HCT116 (cell line): ENCODE data around the gene PLCB1.

Experiments
- CBX3 ChIP-seq: IDR thresholded peaks from 2 replicates; pipeline ENCODE4 v1.6.1; 2012; ENCODE audit warnings: low read depth
- CEBPB ChIP-seq: IDR thresholded peaks from 2 replicates; pipeline ENCODE4 v1.6.1; 2012; ENCODE audit warnings: low read depth
- CTCF ChIP-seq, 3 experiments: fragments of 200-600 bp in 1 of 3; sonication (generic) in 1 of 3; IDR thresholded peaks in 2 of 3; conservative IDR thresholded peaks in 1 of 3; 2 replicates each; pipeline ENCODE4 v1.5.1; 2012 to 2017; ENCODE audit warnings: low read depth in 2 of 3, low read length in 2 of 3, antibody characterized with exemption in 1 of 3, borderline replicate concordance in 1 of 3, control low read depth in 1 of 3, mild to moderate bottlenecking in 1 of 3, mixed read lengths in 1 of 3, mixed run types in 1 of 3, moderate library complexity in 1 of 3; ENCODE audit not compliant: insufficient read depth in 1 of 3
- ELF1 ChIP-seq: IDR thresholded peaks from 2 replicates; pipeline ENCODE4 v1.6.1; 2012; ENCODE audit warnings: low read depth, borderline replicate concordance
- EZH2 ChIP-seq: fragments of 200-600 bp; sonication (generic); IDR thresholded peaks from 2 replicates; pipeline ENCODE4 v1.6.1; 2017; ENCODE audit warnings: antibody characterized with exemption, mixed run types
- MAX ChIP-seq: IDR thresholded peaks from 2 replicates; pipeline ENCODE4 v1.6.1; 2012
- POLR2AphosphoS5 ChIP-seq: IDR thresholded peaks from 2 replicates; pipeline ENCODE4 v1.6.1; 2011; ENCODE audit warnings: mild to moderate bottlenecking, low read depth, low read length, moderate library complexity
- ZFX ChIP-seq: fragments of 450-650 bp; IDR thresholded peaks from 2 replicates; pipeline ENCODE4 v1.6.1; 2017
- TF ChIP-seq, protein P1 (sequence below): IDR thresholded peaks from 2 replicates; pipeline ENCODE4 v1.6.1; 2012; ENCODE audit warnings: low read depth

GRCh38 chr20:8589956-8590355 is 457.9 kb downstream of the PLCB1 start:
- TF ChIP-seq ZFX, result no peak
- TF ChIP-seq ELF1, result no peak
- no peak for TF ChIP-seq CTCF (IDR thresholded peaks at IDR 0.05 in 2 of 3, conservative IDR thresholded peaks at IDR 0.05 in 1 of 3; ENCODE audit: borderline replicate concordance in 1 of 3, insufficient read depth in 1 of 3, low read depth in 2 of 3, low read length in 2 of 3)
- TF ChIP-seq MAX, result no peak
- TF ChIP-seq, protein P1, sequence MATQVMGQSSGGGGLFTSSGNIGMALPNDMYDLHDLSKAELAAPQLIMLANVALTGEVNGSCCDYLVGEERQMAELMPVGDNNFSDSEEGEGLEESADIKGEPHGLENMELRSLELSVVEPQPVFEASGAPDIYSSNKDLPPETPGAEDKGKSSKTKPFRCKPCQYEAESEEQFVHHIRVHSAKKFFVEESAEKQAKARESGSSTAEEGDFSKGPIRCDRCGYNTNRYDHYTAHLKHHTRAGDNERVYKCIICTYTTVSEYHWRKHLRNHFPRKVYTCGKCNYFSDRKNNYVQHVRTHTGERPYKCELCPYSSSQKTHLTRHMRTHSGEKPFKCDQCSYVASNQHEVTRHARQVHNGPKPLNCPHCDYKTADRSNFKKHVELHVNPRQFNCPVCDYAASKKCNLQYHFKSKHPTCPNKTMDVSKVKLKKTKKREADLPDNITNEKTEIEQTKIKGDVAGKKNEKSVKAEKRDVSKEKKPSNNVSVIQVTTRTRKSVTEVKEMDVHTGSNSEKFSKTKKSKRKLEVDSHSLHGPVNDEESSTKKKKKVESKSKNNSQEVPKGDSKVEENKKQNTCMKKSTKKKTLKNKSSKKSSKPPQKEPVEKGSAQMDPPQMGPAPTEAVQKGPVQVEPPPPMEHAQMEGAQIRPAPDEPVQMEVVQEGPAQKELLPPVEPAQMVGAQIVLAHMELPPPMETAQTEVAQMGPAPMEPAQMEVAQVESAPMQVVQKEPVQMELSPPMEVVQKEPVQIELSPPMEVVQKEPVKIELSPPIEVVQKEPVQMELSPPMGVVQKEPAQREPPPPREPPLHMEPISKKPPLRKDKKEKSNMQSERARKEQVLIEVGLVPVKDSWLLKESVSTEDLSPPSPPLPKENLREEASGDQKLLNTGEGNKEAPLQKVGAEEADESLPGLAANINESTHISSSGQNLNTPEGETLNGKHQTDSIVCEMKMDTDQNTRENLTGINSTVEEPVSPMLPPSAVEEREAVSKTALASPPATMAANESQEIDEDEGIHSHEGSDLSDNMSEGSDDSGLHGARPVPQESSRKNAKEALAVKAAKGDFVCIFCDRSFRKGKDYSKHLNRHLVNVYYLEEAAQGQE, result no peak
- no peak for TF ChIP-seq EZH2
- no peak for TF ChIP-seq CEBPB
- no peak for TF ChIP-seq POLR2AphosphoS5
- no peak for TF ChIP-seq CBX3
